NCI-H748 (cell line): ENCODE measurements around the gene CRBN.
A peak's percentile ranks its signal among the peaks of the same experiment; 100 is the strongest.

Experiments used
- DNase-seq: peaks from one replicate; lab custom pipeline; 2025; ENCODE audit not compliant: unreplicated experiment; lab: John Stamatoyannopoulos, UW

The CRBN gene

DNA sequence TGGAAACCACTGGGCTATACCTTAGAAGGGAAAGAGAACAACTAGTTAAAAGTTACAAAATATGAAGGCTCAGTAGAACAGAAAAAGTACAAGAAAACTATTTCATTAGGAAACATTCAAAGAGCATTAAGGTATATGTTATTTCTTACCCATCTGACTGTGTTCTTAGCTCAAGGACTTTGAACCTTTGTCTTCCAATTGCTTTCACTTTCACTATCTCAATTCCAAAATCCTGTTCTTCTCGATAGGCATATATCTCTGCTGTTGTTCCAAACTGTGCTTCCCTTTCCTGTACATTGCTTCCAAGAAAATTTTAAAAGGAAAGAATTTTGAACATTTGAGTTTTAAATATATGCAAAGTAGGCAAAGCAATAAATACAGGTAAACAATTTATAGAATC is 6.9 kb downstream of the CRBN start:
- DNase-seq: no peak

GRCh38 chr3:3170998-3171397 is 8.5 kb downstream of the CRBN start:
- peak; percentile 33 for DNase-seq

DNA sequence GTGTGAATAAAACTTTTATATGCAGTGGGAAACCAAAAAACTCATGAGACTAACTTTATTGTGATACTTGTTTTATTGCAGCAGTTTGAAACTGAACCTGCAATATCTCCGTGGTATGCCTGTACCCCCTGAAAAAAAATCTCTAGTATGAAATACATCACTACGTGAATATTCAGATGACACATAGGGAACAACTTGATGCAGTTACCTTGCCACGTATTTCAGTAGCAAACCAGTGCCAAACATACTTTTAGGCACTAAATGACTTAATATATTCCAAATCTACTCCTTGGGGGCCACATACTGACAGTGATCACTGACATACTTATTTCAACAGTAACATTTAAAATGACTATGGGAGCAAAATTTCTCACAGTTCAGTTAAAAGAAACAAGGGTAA is 13.8 kb downstream of the CRBN start:
- no peak for DNase-seq

- DNase-seq: no peak
These were observed 14.2 kb downstream of the CRBN start for GRCh38 chr3:3165241-3165640.

GRCh38 chr3:3160826-3161225 is 18.7 kb downstream of the CRBN start:
- no peak for DNase-seq

- DNase-seq: no peak
These were observed 22.0 kb downstream of the CRBN start for GRCh38 chr3:3157484-3157883.

DNA sequence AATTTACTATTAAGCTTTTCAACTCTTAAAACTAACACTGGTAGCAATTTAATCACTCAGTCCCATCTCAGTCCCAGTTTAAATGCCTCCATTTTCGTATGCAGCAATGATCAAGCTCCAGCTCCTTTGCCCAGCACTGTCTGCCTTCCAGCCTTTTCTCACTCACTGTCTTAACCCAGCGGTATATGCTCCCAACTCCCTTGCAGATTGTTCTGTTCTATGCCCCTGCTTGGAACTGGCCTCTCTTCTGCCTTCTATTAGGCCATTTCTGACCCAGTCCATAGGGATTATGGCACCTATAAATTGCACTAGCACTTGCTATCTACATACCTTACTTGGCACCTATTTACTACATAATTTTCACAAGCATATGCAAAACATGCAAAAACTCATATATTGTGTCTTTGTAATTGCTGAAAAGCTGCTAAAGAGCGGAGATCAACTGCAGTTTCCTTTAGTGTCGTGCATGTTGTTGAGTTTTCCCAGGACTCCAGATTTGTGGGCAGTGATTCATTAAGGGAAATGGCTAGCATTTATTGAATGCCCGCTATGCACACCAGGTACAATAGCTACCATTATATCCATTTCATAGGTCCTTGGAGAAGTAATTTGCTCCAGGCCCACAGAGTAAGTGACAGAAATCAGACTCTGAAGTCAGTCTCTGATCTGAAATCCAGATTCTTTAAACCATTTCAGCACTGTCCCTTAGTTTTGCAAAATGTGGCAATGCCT is 24.4 kb downstream of the CRBN start:
- no peak for DNase-seq

GRCh38 chr3:3151513-3151912 is 28.0 kb downstream of the CRBN start:
- DNase-seq: no peak

GRCh38 chr3:3149560-3149959 is 29.9 kb downstream of the CRBN start:
- no peak for DNase-seq

DNA sequence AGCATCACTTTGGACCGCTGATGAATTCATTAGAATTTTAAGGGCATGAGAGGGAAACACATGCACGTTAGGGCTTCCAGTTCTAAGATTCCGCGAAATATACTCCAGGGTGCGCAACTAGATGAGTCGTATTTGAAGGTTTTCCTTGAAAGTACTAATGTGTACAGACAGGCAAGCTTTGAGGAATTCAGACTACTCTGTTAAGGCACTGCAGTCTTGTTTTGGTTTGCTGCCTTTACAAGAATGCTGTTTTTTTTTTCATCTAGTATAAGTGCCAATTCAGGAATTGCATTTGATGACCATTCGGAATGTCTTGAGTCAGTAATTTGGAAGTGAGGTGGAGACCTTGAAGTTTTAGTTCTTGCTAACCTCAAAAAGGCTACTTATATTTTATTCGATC is 33.7 kb downstream of the CRBN start:
- DNase-seq: no peak

DNA sequence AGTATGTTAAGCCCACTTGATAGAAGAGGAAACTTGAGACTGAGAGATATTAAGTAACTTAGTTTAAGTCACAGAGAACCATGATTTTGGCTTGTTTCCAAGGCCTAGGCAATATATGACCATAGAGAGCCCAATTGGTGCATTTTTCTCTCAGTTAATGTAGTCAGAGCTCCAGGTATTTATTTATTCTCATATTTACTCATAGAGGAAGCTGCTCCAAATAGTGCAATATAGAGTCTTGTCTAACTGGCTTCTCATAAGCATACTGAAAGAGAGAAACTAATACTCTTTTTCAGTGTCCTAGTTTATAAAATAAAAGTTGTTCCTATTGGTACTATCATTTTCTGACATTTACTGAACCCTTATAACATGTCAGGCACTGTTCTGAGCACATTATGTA is 37.6 kb downstream of the CRBN start:
- no peak for DNase-seq

GRCh38 chr3:3137526-3137925 is 42.0 kb downstream of the CRBN start:
- no peak for DNase-seq

GRCh38 chr3:3134750-3135448 is 44.6 kb downstream of the CRBN start:
- no peak for DNase-seq

DNA sequence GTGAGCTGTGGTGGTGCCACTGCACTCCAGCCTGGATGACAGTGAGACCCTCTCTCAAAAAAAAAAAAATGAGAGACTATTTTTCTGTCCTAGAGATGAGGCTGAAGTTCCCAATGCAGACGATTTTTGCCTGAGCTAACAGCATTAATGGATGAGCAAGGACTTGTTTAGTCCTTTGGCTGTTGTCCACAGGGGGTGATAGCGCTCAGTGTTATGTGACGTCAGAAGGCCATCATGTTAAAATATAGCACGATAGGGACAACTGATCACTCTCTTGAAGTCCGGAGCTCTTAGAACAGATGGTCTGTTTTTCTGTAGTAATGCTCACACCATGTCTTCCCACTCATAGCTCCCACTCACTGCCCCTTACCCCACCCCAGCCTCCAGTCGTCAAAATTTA is 46.0 kb downstream of the CRBN start:
- no peak for DNase-seq

GRCh38 chr3:3129579-3129978 is 49.9 kb downstream of the CRBN start:
- DNase-seq: no peak

- DNase-seq: no peak
These were observed 52.0 kb downstream of the CRBN start for GRCh38 chr3:3127432-3128010.

GRCh38 chr3:3126477-3127431 is 52.7 kb downstream of the CRBN start, which contains the start of gene TRNT1:
TSS of gene TRNT1 (plus strand) at chr3:3126940. CDS start at chr3:3129041, 2,101 bp downstream.
- peak; percentile 93 for DNase-seq

GRCh38 chr3:3125977-3126376 is 53.5 kb downstream of the CRBN start:
- no peak for DNase-seq

GRCh38 chr3:3119393-3119851 is 60.1 kb downstream of the CRBN start:
- no peak for DNase-seq

- DNase-seq: no peak
These were observed 61.8 kb downstream of the CRBN start for GRCh38 chr3:3117651-3118050.
